SK-N-MC (cell line): Measurements from ENCODE around the gene DENND2D.

Source experiments
- EZH2 ChIP-seq: fragments of 200-600 bp; sonication (generic); IDR thresholded peaks from one replicate; pipeline ENCODE4 v1.6.1; 2017; ENCODE audit warnings: antibody characterized with exemption
- POLR2AphosphoS5 ChIP-seq: IDR thresholded peaks from 2 replicates; pipeline ENCODE4 v1.6.1; 2012; ENCODE audit warnings: mild to moderate bottlenecking, low read depth, low read length, borderline replicate concordance

DNA sequence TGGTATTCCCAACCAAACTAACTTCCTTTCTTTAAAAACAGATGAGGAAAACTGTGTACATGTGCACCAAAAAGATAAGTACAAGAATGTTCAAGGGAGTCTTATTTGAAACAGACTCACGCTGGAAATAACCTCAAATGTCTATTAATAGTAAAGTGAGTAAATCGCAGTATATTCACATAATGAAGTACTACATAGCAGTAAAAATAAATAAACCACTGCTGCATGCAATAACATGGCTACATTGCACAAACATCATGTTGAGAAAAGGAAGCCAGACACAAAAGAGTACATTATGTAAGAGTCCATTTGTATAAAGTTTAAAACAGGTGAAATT, 5.2 kb upstream of the DENND2D start:
- TF ChIP-seq EZH2 (no peak), POLR2AphosphoS5 (no peak)
